ENCODE measurements around the gene CDKL2.

Gene CDKL2

GRCh38 chr4:75637827-75638226 is 7.5 kb upstream of the CDKL2 start:
- DNase-seq: no peak

GRCh38 chr4:75637176-75637575 is 6.8 kb upstream of the CDKL2 start:
- DNase-seq: no peak

GRCh38 chr4:75634951-75635350 is 4.6 kb upstream of the CDKL2 start:
- no peak for DNase-seq

GRCh38 chr4:75634281-75634680 is 4.0 kb upstream of the CDKL2 start:
- no peak for DNase-seq

GRCh38 chr4:75633846-75634245 is 3.5 kb upstream of the CDKL2 start:
- DNase-seq: no peak

GRCh38 chr4:75630937-75631329 is 605 bp upstream of the CDKL2 start:
- DNase-seq: no peak

- no peak for DNase-seq
Observed at GRCh38 chr4:75629239-75629638, 1.1 kb downstream of the CDKL2 start.

GRCh38 chr4:75623026-75623425 is 7.3 kb downstream of the CDKL2 start:
- no peak for DNase-seq

- no peak for DNase-seq
Observed at GRCh38 chr4:75621715-75622114, 8.6 kb downstream of the CDKL2 start.

- no peak for DNase-seq
Observed at GRCh38 chr4:75612306-75612705, 18.0 kb downstream of the CDKL2 start.

- DNase-seq: no peak
Observed at GRCh38 chr4:75605928-75606327, 24.4 kb downstream of the CDKL2 start.

- DNase-seq: no peak
Observed at GRCh38 chr4:75599647-75600046, 30.7 kb downstream of the CDKL2 start.

GRCh38 chr4:75598390-75598789 is 31.9 kb downstream of the CDKL2 start:
- no peak for DNase-seq

GRCh38 chr4:75596061-75596460 is 34.3 kb downstream of the CDKL2 start:
- DNase-seq: no peak

- no peak for DNase-seq
Observed at GRCh38 chr4:75593393-75593792, 36.9 kb downstream of the CDKL2 start.

- DNase-seq: no peak
Observed at GRCh38 chr4:75584067-75584466, 46.3 kb downstream of the CDKL2 start.

- DNase-seq: no peak
Observed at GRCh38 chr4:75567725-75568124, 62.6 kb downstream of the CDKL2 start.

- DNase-seq: no peak
Observed at GRCh38 chr4:75566911-75567310, 63.4 kb downstream of the CDKL2 start.

- no peak for DNase-seq
Observed at GRCh38 chr4:75565481-75565880, 64.8 kb downstream of the CDKL2 start.

GRCh38 chr4:75564023-75564422 is 66.3 kb downstream of the CDKL2 start:
- no peak for DNase-seq

- DNase-seq: no peak
Observed at GRCh38 chr4:75561789-75562188, 68.5 kb downstream of the CDKL2 start.

GRCh38 chr4:75557696-75558095 is 72.6 kb downstream of the CDKL2 start:
- no peak for DNase-seq

GRCh38 chr4:75555294-75556164 is 74.8 kb downstream of the CDKL2 start, which contains the start of gene ODAPH:
Gene ODAPH, plus strand, starts transcription at chr4:75556066. Its CDS starts 17 bp downstream, at chr4:75556083.
- no peak for DNase-seq

- no peak for DNase-seq
Observed at GRCh38 chr4:75552452-75552851, 77.9 kb downstream of the CDKL2 start.

GRCh38 chr4:75549019-75549418 is 81.3 kb downstream of the CDKL2 start:
- DNase-seq: no peak

Data from midbrain (tissue), 1 donor.